Loucy (cell line): ENCODE measurements around the gene PXN.

Experiments
- H2AFZ ChIP-seq: fragments of 200-600 bp; sonication (generic); 2 replicates; pipeline ENCODE4 v1.6.0; 2016; ENCODE audit warnings: antibody characterized with exemption, mild to moderate bottlenecking, low read length, moderate library complexity
- H3F3A ChIP-seq: fragments of 200-600 bp; 2 replicates; pipeline ENCODE4 v1.6.0; 2016; ENCODE audit warnings: antibody characterized with exemption, low read depth, mild to moderate bottlenecking
- H3K27me3 ChIP-seq: fragments of 200-600 bp; sonication (generic); 2 replicates; pipeline ENCODE4 v1.6.1; 2014; ENCODE audit warnings: low read length, mild to moderate bottlenecking; ENCODE audit not compliant: insufficient read depth, poor library complexity, severe bottlenecking
- H3K36me3 ChIP-seq: fragments of 200-600 bp; sonication (generic); 2 replicates; pipeline ENCODE4 v1.6.1; 2016; ENCODE audit warnings: low read length; ENCODE audit not compliant: insufficient read depth
- H3K4me1 ChIP-seq: fragments of 200-600 bp; sonication (generic); 2 replicates; pipeline ENCODE4 v1.5.1; 2014; ENCODE audit warnings: low read length, mild to moderate bottlenecking; ENCODE audit not compliant: insufficient read depth, poor library complexity, severe bottlenecking
- H3K4me2 ChIP-seq: fragments of 200-600 bp; sonication (generic); 2 replicates; pipeline ENCODE4 v1.6.0; 2014; ENCODE audit warnings: antibody characterized with exemption, low read length, low read depth, mild to moderate bottlenecking; ENCODE audit not compliant: poor library complexity, severe bottlenecking
- H3K4me3 ChIP-seq: fragments of 200-600 bp; sonication (generic); 2 replicates; pipeline ENCODE4 v1.5.1; 2014; ENCODE audit warnings: low read length, mild to moderate bottlenecking, mixed read lengths; ENCODE audit not compliant: poor library complexity, severe bottlenecking
- H3K79me2 ChIP-seq: fragments of 200-600 bp; sonication (generic); 2 replicates; pipeline ENCODE4 v1.6.1; 2014; ENCODE audit warnings: low read length; ENCODE audit not compliant: insufficient read depth
- H3K9ac ChIP-seq: fragments of 200-600 bp; sonication (generic); 2 replicates; pipeline ENCODE4 v1.6.0; 2014; ENCODE audit warnings: mild to moderate bottlenecking, low read depth, low read length, moderate library complexity; ENCODE audit not compliant: poor library complexity, severe bottlenecking
- H3K9me2 ChIP-seq: fragments of 200-600 bp; sonication (generic); replicated peaks from 2 replicates; pipeline ENCODE4 v1.6.1; 2016; ENCODE audit warnings: low read depth, low read length, mixed read lengths
- H3K9me3 ChIP-seq: fragments of 200-600 bp; sonication (generic); 2 replicates; pipeline ENCODE4 v1.6.1; 2014; ENCODE audit warnings: mild to moderate bottlenecking, antibody characterized with exemption, low read length, low read depth; ENCODE audit not compliant: insufficient read depth
- H4K20me1 ChIP-seq: fragments of 200-600 bp; sonication (generic); 2 replicates; pipeline ENCODE4 v1.6.0; 2014; ENCODE audit warnings: antibody characterized with exemption, low read length, mild to moderate bottlenecking; ENCODE audit not compliant: insufficient read depth, poor library complexity, severe bottlenecking
- CTCF ChIP-seq: fragments of 200-600 bp; sonication (generic); conservative IDR thresholded peaks from 2 replicates; pipeline ENCODE4 v1.5.1; 2014; ENCODE audit warnings: mild to moderate bottlenecking, antibody characterized with exemption, low read length
- EZH2phosphoT487 ChIP-seq: fragments of 200-600 bp; IDR thresholded peaks from 2 replicates; pipeline ENCODE4 v1.6.1; 2018; ENCODE audit warnings: antibody characterized with exemption, mild to moderate bottlenecking, moderate library complexity, borderline replicate concordance

The PXN gene

GRCh38 chr12:120190985-120191480 lies 74.5 kb downstream of the PXN start:
- no peak overlapping the region for H3K9ac ChIP-seq
- peaks cover 18% of the 10 kb centered on the region for H3K4me1 ChIP-seq
- no peak overlapping the region for H3K4me3 ChIP-seq
- H3K36me3 ChIP-seq: peaks cover 38% of the 10 kb centered on the region; the same call in 1 of the 2 replicates
- H4K20me1 ChIP-seq: peaks cover 32% of the 10 kb centered on the region
- no peaks in the 10 kb centered on the region for H3K9me2 ChIP-seq
- H3K79me2 ChIP-seq: peaks cover 62% of the 10 kb centered on the region
- H2AFZ ChIP-seq: no peak overlapping the region
- H3K9me3 ChIP-seq: no peaks in the 10 kb centered on the region
- H3K27me3 ChIP-seq: no peaks in the 10 kb centered on the region
- H3F3A ChIP-seq: no peaks in the 10 kb centered on the region
- TF ChIP-seq CTCF (no peak), EZH2phosphoT487 (no peak)
- H3K4me2 ChIP-seq: peak overlapping the region; percentile 55

GRCh38 chr12:120190386-120190785 lies 75.1 kb downstream of the PXN start:
- H3K9me3 ChIP-seq: no peaks in the 10 kb centered on the region
- H3K4me2 ChIP-seq: no peak overlapping the region
- no peak overlapping the region for H3K4me3 ChIP-seq
- no peak overlapping the region for H2AFZ ChIP-seq
- peaks cover 18% of the 10 kb centered on the region for H3K4me1 ChIP-seq
- H3K27me3 ChIP-seq: no peaks in the 10 kb centered on the region
- H4K20me1 ChIP-seq: peaks cover 32% of the 10 kb centered on the region
- peaks cover 42% of the 10 kb centered on the region; the same call in 1 of the 2 replicates for H3K36me3 ChIP-seq
- H3K79me2 ChIP-seq: peaks cover 57% of the 10 kb centered on the region
- H3K9ac ChIP-seq: no peak overlapping the region
- H3F3A ChIP-seq: no peaks in the 10 kb centered on the region
- H3K9me2 ChIP-seq: no peaks in the 10 kb centered on the region
- no peak for TF ChIP-seq CTCF
- TF ChIP-seq EZH2phosphoT487: no peak

GRCh38 chr12:120186654-120187053 lies 78.9 kb downstream of the PXN start:
- H3K9me3 ChIP-seq: no peaks in the 10 kb centered on the region
- H3K4me3 ChIP-seq: no peak overlapping the region
- H3K9ac ChIP-seq: no peak overlapping the region
- H3K4me1 ChIP-seq: peaks cover 6% of the 10 kb centered on the region
- H3K9me2 ChIP-seq: no peaks in the 10 kb centered on the region
- peaks cover 28% of the 10 kb centered on the region for H3K79me2 ChIP-seq
- H3K27me3 ChIP-seq: no peaks in the 10 kb centered on the region
- no peak overlapping the region for H2AFZ ChIP-seq
- no peaks in the 10 kb centered on the region for H3F3A ChIP-seq
- H3K36me3 ChIP-seq: peaks cover 76% of the 10 kb centered on the region; the same call in 1 of the 2 replicates
- TF ChIP-seq EZH2phosphoT487 (no peak), CTCF (no peak)
- peaks cover 22% of the 10 kb centered on the region for H4K20me1 ChIP-seq
- H3K4me2 ChIP-seq: no peak overlapping the region
